Stomach (tissue), 4 donors: ENCODE results near the gene CCDC93.

Experiments
- POLR2A ChIP-seq, 4 donors: fragments of 450-650 bp; IDR thresholded peaks; one replicate each; pipeline ENCODE4 v1.6.1; 2016; ENCODE audit warnings: antibody characterized with exemption in 4 of 4, control low read depth in 2 of 4, mild to moderate bottlenecking in 1 of 4, moderate library complexity in 1 of 4
- TF ChIP-seq, protein P1 (sequence below), 7 experiments: fragments of 450-650 bp in 4 of 7; fragments of 200-600 bp in 3 of 7; sonication (generic) in 3 of 7; IDR thresholded peaks; one replicate each; pipeline ENCODE4 v1.5.1; 2016 to 2019; ENCODE audit warnings: antibody characterized with exemption in 7 of 7, control low read depth in 2 of 7, mild to moderate bottlenecking in 1 of 7

- TF ChIP-seq, protein P1, sequence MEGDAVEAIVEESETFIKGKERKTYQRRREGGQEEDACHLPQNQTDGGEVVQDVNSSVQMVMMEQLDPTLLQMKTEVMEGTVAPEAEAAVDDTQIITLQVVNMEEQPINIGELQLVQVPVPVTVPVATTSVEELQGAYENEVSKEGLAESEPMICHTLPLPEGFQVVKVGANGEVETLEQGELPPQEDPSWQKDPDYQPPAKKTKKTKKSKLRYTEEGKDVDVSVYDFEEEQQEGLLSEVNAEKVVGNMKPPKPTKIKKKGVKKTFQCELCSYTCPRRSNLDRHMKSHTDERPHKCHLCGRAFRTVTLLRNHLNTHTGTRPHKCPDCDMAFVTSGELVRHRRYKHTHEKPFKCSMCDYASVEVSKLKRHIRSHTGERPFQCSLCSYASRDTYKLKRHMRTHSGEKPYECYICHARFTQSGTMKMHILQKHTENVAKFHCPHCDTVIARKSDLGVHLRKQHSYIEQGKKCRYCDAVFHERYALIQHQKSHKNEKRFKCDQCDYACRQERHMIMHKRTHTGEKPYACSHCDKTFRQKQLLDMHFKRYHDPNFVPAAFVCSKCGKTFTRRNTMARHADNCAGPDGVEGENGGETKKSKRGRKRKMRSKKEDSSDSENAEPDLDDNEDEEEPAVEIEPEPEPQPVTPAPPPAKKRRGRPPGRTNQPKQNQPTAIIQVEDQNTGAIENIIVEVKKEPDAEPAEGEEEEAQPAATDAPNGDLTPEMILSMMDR (IDR thresholded peaks at IDR 0.05), result no peak
- TF ChIP-seq POLR2A (IDR thresholded peaks at IDR 0.05), result no peak
Measured at GRCh38 chr2:117976581-117976980, 37.3 kb downstream of the CCDC93 start.
